Erythroblast (primary cell): ENCODE results near the gene ZP2.
"Not testable (repeated sequence)": the region's sequence is repeated elsewhere in the genome, so short reads cannot be mapped to it uniquely, and the experiment has no call there.

Experiments
- DNase-seq, 2 experiments: peaks; one replicate each; lab custom pipeline; 2025; lab: John Stamatoyannopoulos, UW
- GATA1 ChIP-seq: IDR thresholded peaks from 2 replicates; pipeline ENCODE4 v1.6.1; 2011; ENCODE audit warnings: low read depth, mild to moderate bottlenecking, control low read depth, low read length, moderate library complexity
- POLR2A ChIP-seq: IDR thresholded peaks from 2 replicates; pipeline ENCODE4 v1.6.1; 2011; ENCODE audit warnings: mild to moderate bottlenecking, low read length

Gene ZP2

GRCh38 chr16:21179126-21179982, 32.0 kb downstream of the ZP2 start:
- no peak for TF ChIP-seq GATA1
- no peak for TF ChIP-seq POLR2A
- no peak for DNase-seq

- DNase-seq: no peak
- TF ChIP-seq GATA1: no peak
- TF ChIP-seq POLR2A: no peak
These were observed 36.0 kb downstream of the ZP2 start for GRCh38 chr16:21175397-21175796.

- no peak for DNase-seq
- no peak for TF ChIP-seq POLR2A
- TF ChIP-seq GATA1: no peak
These were observed 38.7 kb downstream of the ZP2 start for GRCh38 chr16:21172650-21173049.

- DNase-seq: not testable (repeated sequence)
These were observed 41.3 kb downstream of the ZP2 start for GRCh38 chr16:21170116-21170515.

- TF ChIP-seq GATA1: no peak
- TF ChIP-seq POLR2A: no peak
- peak; percentile 56 to 73 for DNase-seq
These were observed 42.0 kb downstream of the ZP2 start for GRCh38 chr16:21169249-21169981.

GRCh38 chr16:21167929-21168602, 43.3 kb downstream of the ZP2 start:
- TF ChIP-seq POLR2A (no peak), GATA1 (no peak)

GRCh38 chr16:21167360-21167759, 44.0 kb downstream of the ZP2 start:
- TF ChIP-seq POLR2A: no peak
- no peak for TF ChIP-seq GATA1

More at GRCh38 chr16:21167929-21168602, 43.3 kb downstream of the ZP2 start:
- no peak for DNase-seq

GRCh38 chr16:21166561-21166961, 44.8 kb downstream of the ZP2 start:
- DNase-seq: no peak
- TF ChIP-seq GATA1 (no peak), POLR2A (no peak)

More at GRCh38 chr16:21167360-21167759, 44.0 kb downstream of the ZP2 start:
- DNase-seq: no peak

- no peak for TF ChIP-seq GATA1
- no peak for TF ChIP-seq POLR2A
- no peak for DNase-seq
These were observed 46.7 kb downstream of the ZP2 start for GRCh38 chr16:21164521-21165168.

- no peak for TF ChIP-seq POLR2A
- no peak for TF ChIP-seq GATA1
- DNase-seq: no peak
These were observed 47.8 kb downstream of the ZP2 start for GRCh38 chr16:21163576-21163975.

- no peak for DNase-seq
- no peak for TF ChIP-seq GATA1
- TF ChIP-seq POLR2A: no peak
These were observed 48.7 kb downstream of the ZP2 start for GRCh38 chr16:21162661-21163151.

GRCh38 chr16:21161211-21161610, 50.2 kb downstream of the ZP2 start:
- DNase-seq: no peak
- TF ChIP-seq GATA1: no peak
- no peak for TF ChIP-seq POLR2A

GRCh38 chr16:21160276-21160675, 51.1 kb downstream of the ZP2 start:
- TF ChIP-seq POLR2A (no peak), GATA1 (no peak)
- no peak for DNase-seq
